IMR-90 (cell line): ENCODE data around the gene CDH13.

Experiments
- MXI1 ChIP-seq: IDR thresholded peaks from 2 replicates; pipeline ENCODE4 v1.6.1; 2012; ENCODE audit warnings: low read depth, mild to moderate bottlenecking, low read length, moderate library complexity, borderline replicate concordance
- POLR2A ChIP-seq: IDR thresholded peaks from 2 replicates; pipeline ENCODE4 v1.6.1; 2012; ENCODE audit warnings: mild to moderate bottlenecking, low read depth, low read length
- RAD21 ChIP-seq: IDR thresholded peaks from 2 replicates; pipeline ENCODE4 v1.6.1; 2012; ENCODE audit warnings: low read length, improper control_type of control experiment
- RFX5 ChIP-seq: IDR thresholded peaks from 2 replicates; pipeline ENCODE4 v1.8.0; 2012; ENCODE audit warnings: low read depth, mild to moderate bottlenecking, low read length, moderate library complexity
- SMC3 ChIP-seq: fragments of 150-350 bp; IDR thresholded peaks from 2 replicates; pipeline ENCODE4 v1.6.1; 2016; ENCODE audit warnings: low read depth, mild to moderate bottlenecking, antibody characterized with exemption, low read length, moderate library complexity
- TF ChIP-seq, protein P1 (sequence below): conservative IDR thresholded peaks from 2 replicates; pipeline ENCODE4 v1.5.1; 2012; ENCODE audit warnings: mild to moderate bottlenecking, low read depth, low read length, improper control_type of control experiment

DNA sequence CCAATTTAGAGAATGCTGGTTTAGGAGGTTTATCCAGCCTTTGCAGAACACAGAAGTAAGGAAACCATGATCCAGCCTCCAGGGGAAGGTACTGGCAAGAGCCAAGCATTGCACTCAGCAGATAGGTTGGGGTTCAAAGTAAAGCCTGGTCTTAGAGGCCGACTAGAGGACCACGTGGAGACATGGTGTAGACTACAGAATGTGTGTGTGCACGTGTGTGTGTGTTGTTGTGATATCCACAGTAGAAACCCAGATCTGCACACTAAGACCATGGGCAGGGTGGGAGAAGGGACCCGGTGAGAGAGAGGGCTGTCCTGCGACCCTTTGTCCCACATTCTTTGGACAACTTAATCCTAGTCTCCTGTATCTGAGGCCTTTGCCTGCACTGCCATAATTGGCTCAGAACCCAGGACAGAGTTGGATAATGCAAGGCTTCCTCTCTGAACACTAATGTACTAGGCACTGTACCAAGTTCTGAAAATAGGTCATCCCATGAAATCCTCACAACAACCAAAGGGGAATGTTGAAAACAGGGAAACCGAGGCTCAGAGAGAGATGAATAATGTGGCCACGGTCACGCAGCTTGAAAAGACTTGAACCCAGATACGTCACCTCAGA is 855.9 kb downstream of the CDH13 start:
- TF ChIP-seq, protein P1, sequence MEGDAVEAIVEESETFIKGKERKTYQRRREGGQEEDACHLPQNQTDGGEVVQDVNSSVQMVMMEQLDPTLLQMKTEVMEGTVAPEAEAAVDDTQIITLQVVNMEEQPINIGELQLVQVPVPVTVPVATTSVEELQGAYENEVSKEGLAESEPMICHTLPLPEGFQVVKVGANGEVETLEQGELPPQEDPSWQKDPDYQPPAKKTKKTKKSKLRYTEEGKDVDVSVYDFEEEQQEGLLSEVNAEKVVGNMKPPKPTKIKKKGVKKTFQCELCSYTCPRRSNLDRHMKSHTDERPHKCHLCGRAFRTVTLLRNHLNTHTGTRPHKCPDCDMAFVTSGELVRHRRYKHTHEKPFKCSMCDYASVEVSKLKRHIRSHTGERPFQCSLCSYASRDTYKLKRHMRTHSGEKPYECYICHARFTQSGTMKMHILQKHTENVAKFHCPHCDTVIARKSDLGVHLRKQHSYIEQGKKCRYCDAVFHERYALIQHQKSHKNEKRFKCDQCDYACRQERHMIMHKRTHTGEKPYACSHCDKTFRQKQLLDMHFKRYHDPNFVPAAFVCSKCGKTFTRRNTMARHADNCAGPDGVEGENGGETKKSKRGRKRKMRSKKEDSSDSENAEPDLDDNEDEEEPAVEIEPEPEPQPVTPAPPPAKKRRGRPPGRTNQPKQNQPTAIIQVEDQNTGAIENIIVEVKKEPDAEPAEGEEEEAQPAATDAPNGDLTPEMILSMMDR, result no peak
- TF ChIP-seq RAD21 (no peak), SMC3 (no peak), MXI1 (no peak), POLR2A (no peak), RFX5 (no peak)
